DND-41 (cell line): Measurements from ENCODE around the gene PMF1.
A peak's percentile ranks its signal among the peaks of the same experiment; 100 is the strongest.

Source experiments
- ATAC-seq: fragments of 200-7000 bp; cut with Tn5 transposase; 3 replicates; pipeline ENCODE4 v1.9.1; 2021; ENCODE audit warnings: low read depth; ENCODE audit not compliant: insufficient read depth
- DNase-seq: peaks from one replicate; pipeline ENCODE4 v3.0.0-alpha.2; 2020
- H2AFZ ChIP-seq: 2 replicates; pipeline ENCODE4 v1.6.0; 2012; ENCODE audit warnings: low read depth, low read length
- H3K27ac ChIP-seq: 2 replicates; pipeline ENCODE4 v1.5.1; 2012; ENCODE audit warnings: low read length, inconsistent platforms
- H3K27me3 ChIP-seq: fragments of 200-600 bp; sonication (generic); 2 replicates; pipeline ENCODE4 v1.6.0; 2012; ENCODE audit warnings: low read length, mild to moderate bottlenecking, inconsistent platforms; ENCODE audit not compliant: insufficient read depth, poor library complexity
- H3K36me3 ChIP-seq: 2 replicates; pipeline ENCODE4 v1.5.1; 2012; ENCODE audit warnings: low read length, inconsistent platforms; ENCODE audit not compliant: insufficient read depth
- H3K4me1 ChIP-seq: 2 replicates; pipeline ENCODE4 v1.5.1; 2012; ENCODE audit warnings: mild to moderate bottlenecking, low read length; ENCODE audit not compliant: insufficient read depth
- H3K4me2 ChIP-seq: 2 replicates; pipeline ENCODE4 v1.6.0; 2012; ENCODE audit warnings: mild to moderate bottlenecking, moderate library complexity, low read length, inconsistent platforms; ENCODE audit not compliant: insufficient read depth
- H3K4me3 ChIP-seq, 2 experiments: fragments of 200-600 bp in 1 of 2; shearing (Covaris generic) in 1 of 2; 2 replicates each; pipeline ENCODE4 v1.5.1; 2012 to 2016; ENCODE audit warnings: inconsistent platforms in 2 of 2, low read length in 2 of 2, mild to moderate bottlenecking in 2 of 2, low read depth in 1 of 2, moderate library complexity in 1 of 2
- H3K79me2 ChIP-seq: 2 replicates; pipeline ENCODE4 v1.6.0; 2012; ENCODE audit warnings: low read length, inconsistent platforms; ENCODE audit not compliant: insufficient read depth
- H3K9ac ChIP-seq: 2 replicates; pipeline ENCODE4 v1.6.0; 2012; ENCODE audit warnings: low read depth, mild to moderate bottlenecking, inconsistent platforms, low read length, moderate library complexity
- H3K9me3 ChIP-seq: 2 replicates; pipeline ENCODE4 v1.5.1; 2012; ENCODE audit warnings: low read length, moderate library complexity, mild to moderate bottlenecking, inconsistent platforms; ENCODE audit not compliant: insufficient read depth, severe bottlenecking
- H4K20me1 ChIP-seq: 2 replicates; pipeline ENCODE4 v1.6.0; 2012; ENCODE audit warnings: low read length; ENCODE audit not compliant: insufficient read depth
- EZH2 ChIP-seq: IDR thresholded peaks from 3 replicates; pipeline ENCODE4 v1.6.1; 2012; ENCODE audit warnings: borderline replicate concordance, low read depth, mild to moderate bottlenecking, moderate library complexity, low read length, inconsistent platforms; ENCODE audit not compliant: severe bottlenecking
- TF ChIP-seq, protein P1 (sequence below): IDR thresholded peaks from 2 replicates; pipeline ENCODE4 v1.5.1; 2012; ENCODE audit warnings: borderline replicate concordance, low read length, moderate library complexity, mild to moderate bottlenecking; ENCODE audit not compliant: poor library complexity, severe bottlenecking; ENCODE audit errors: extremely low read depth

PMF1 gene

DNA sequence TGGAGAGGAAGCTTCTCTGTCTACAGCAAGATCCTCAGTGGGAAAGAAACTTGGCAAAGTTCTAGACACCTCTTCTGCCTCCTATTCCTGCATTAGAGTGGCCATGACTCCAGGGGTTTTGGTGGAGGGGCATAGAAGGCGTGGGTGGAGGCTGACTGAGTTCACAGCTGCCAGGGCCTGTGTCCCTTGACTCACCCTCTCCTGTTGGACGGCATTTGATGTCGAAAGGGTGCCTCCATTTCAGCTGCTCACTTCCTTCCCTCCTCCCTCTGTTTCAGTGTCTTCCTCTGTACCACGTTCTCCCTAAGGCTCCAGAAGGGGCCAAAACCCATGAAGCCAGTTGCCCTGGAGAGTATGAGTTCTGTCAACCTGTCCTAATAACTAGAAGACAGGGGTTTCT, 72.0 kb downstream of the PMF1 start:
- DNase-seq (no peak), ATAC-seq (no peak)
- peak overlapping the region; percentile 92; the same call in 1 of the 2 replicates for H3K4me2 ChIP-seq
- H4K20me1 ChIP-seq = peaks cover 21% of the 10 kb centered on the region
- H2AFZ ChIP-seq = no peak overlapping the region
- H3K27me3 ChIP-seq = no peaks in the 10 kb centered on the region
- TF ChIP-seq EZH2 = no peak
- TF ChIP-seq, protein P1, sequence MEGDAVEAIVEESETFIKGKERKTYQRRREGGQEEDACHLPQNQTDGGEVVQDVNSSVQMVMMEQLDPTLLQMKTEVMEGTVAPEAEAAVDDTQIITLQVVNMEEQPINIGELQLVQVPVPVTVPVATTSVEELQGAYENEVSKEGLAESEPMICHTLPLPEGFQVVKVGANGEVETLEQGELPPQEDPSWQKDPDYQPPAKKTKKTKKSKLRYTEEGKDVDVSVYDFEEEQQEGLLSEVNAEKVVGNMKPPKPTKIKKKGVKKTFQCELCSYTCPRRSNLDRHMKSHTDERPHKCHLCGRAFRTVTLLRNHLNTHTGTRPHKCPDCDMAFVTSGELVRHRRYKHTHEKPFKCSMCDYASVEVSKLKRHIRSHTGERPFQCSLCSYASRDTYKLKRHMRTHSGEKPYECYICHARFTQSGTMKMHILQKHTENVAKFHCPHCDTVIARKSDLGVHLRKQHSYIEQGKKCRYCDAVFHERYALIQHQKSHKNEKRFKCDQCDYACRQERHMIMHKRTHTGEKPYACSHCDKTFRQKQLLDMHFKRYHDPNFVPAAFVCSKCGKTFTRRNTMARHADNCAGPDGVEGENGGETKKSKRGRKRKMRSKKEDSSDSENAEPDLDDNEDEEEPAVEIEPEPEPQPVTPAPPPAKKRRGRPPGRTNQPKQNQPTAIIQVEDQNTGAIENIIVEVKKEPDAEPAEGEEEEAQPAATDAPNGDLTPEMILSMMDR = no peak
- peaks cover 27% of the 10 kb centered on the region for H3K36me3 ChIP-seq
- no peaks in the 10 kb centered on the region for H3K9me3 ChIP-seq
- H3K79me2 ChIP-seq = peaks cover 50% of the 10 kb centered on the region
- no peak overlapping the region for H3K27ac ChIP-seq
- 0 out of 2 replicates have a peak overlapping the region, but pooled peaks have one; percentile 14 for H3K9ac ChIP-seq
- no peak overlapping the region for H3K4me3 ChIP-seq
- H3K4me1 ChIP-seq = peaks cover 37% of the 10 kb centered on the region

DNA sequence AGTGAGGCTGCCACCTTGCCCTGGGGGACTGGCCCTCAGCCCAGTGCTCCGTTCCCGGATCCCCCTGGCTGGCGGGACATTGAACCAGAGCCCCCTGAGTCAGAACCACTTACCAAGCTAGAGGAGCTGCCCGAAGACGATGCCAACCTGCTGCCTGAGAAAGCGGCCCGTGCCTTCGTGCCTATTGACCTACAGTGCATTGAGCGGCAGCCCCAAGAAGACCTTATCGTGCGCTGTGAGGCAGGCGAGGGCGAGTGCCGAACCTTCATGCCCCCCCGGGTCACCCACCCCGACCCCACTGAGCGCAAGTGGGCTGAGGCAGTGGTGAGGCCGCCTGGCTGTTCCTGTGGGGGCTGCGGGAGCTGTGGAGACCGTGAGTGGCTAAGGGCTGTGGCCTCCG, 72.6 kb downstream of the PMF1 start:
- H4K20me1 ChIP-seq = peaks cover 14% of the 10 kb centered on the region
- H3K4me3 ChIP-seq = no peak overlapping the region
- H3K27me3 ChIP-seq = no peaks in the 10 kb centered on the region
- ATAC-seq = no peak
- peaks cover 21% of the 10 kb centered on the region for H3K36me3 ChIP-seq
- H3K4me2 ChIP-seq = no peak overlapping the region
- no peak overlapping the region for H3K27ac ChIP-seq
- no peak overlapping the region for H3K9ac ChIP-seq
- peaks cover 32% of the 10 kb centered on the region for H3K4me1 ChIP-seq
- H2AFZ ChIP-seq = no peak overlapping the region
- TF ChIP-seq EZH2 = no peak
- TF ChIP-seq, protein P1 = no peak
- DNase-seq = no peak
- H3K79me2 ChIP-seq = peaks cover 43% of the 10 kb centered on the region
- no peaks in the 10 kb centered on the region for H3K9me3 ChIP-seq

DNA sequence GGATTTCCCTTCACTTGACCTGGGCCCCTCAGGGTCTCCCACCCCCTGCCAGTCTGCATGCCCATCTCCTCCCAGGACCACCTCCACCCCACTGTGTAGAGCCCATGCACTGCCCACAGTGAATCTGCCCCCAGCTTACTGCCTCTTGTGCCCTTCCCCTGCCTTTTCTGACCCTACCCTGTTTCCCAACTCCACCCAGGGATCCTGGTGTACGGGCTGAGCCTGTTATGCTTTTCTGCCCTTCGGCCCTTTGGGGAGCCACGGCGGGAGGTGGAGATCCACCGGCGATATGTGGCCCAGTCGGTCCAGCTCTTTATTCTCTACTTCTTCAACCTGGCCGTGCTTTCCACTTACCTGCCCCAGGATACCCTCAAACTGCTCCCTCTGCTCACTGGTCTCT, 73.3 kb downstream of the PMF1 start:
- TF ChIP-seq EZH2 = no peak
- TF ChIP-seq, protein P1 = no peak
- Histone ChIP-seq H3K9ac (no peak overlapping the region), H3K27me3 (no peaks in the 10 kb centered on the region), H3K27ac (no peak overlapping the region), H3K4me3 (no peak overlapping the region), H3K79me2 (peaks cover 36% of the 10 kb centered on the region), H4K20me1 (peaks cover 9% of the 10 kb centered on the region; the same call in 1 of the 2 replicates), H3K4me2 (no peak overlapping the region), H3K4me1 (peaks cover 25% of the 10 kb centered on the region), H3K9me3 (no peaks in the 10 kb centered on the region), H3K36me3 (peaks cover 20% of the 10 kb centered on the region), H2AFZ (no peak overlapping the region)
- DNase-seq (no peak), ATAC-seq (no peak)
